T-cell (primary cell): Measurements from ENCODE around the gene TUBB1. TPM values are rescaled to one million over a fixed set of nuclear protein-coding genes. Genes with fewer than 3 reads are reported as not detected.
"Not testable (repeated sequence)": the region's sequence is repeated elsewhere in the genome, so short reads cannot be mapped to it uniquely, and the experiment has no call there.

ENCODE experiments used
- ATAC-seq, 4 experiments: fragments of 200-7000 bp in 3 of 4; fragments of 150-1000 bp in 1 of 4; cut with Tn5 transposase; replicated peaks in 1 of 4; 1 replicate in 3 of 4; 2 replicates in 1 of 4; pipeline ENCODE4 v1.10.0; 2021; ENCODE audit warnings: moderate library complexity in 3 of 4, mild to moderate bottlenecking in 2 of 4, moderate number of reproducible peaks in 1 of 4
- CTCF ChIA-PET, 2 donors: fragments of 300-600 bp; sonication (Branson Sonifier 250); formaldehyde crosslinking; loops; one replicate each; lab custom pipeline; 2022; ENCODE audit warnings: antibody characterized with exemption in 2 of 2; lab: Charles Lee
- POLR2A ChIA-PET, 2 donors: fragments of 300-600 bp; sonication (Branson Sonifier 250); formaldehyde crosslinking; loops; one replicate each; lab custom pipeline; 2022; ENCODE audit warnings: antibody characterized with exemption in 2 of 2; lab: Charles Lee
- DNase-seq, 35 experiments: peaks; one replicate each; pipeline versions ENCODE4 v3.0.0 to v3.0.0-alpha.2; 2013 to 2023
- H3K27ac ChIP-seq: one replicate; pipeline ENCODE4 v1.5.1; 2013; ENCODE audit warnings: low read length
- H3K27me3 ChIP-seq, 2 experiments: replicated peaks in 1 of 2; 1 replicate in 1 of 2; 2 replicates in 1 of 2; pipeline versions ENCODE4 v1.6.1 to v1.7.0; 2013; ENCODE audit warnings: low read length in 1 of 2, mixed read lengths in 1 of 2; ENCODE audit not compliant: control insufficient read depth in 2 of 2, insufficient read depth in 2 of 2; ENCODE audit errors: extremely low read depth in 1 of 2
- H3K36me3 ChIP-seq, 2 donors: 1 replicate in 1 of 2; 2 replicates in 1 of 2; pipeline versions ENCODE4 v1.6.1 to v1.7.0; 2013; ENCODE audit warnings: low read length in 1 of 2; ENCODE audit not compliant: control insufficient read depth in 2 of 2, insufficient read depth in 1 of 2; ENCODE audit errors: extremely low read depth in 1 of 2
- H3K4me1 ChIP-seq, 2 experiments: 1 replicate in 1 of 2; 2 replicates in 1 of 2; pipeline versions ENCODE4 v1.6.1 to v1.7.0; 2013; ENCODE audit warnings: low read length in 2 of 2, mixed read lengths in 1 of 2; ENCODE audit not compliant: insufficient read depth in 2 of 2, control insufficient read depth in 1 of 2; ENCODE audit errors: extremely low read depth in 1 of 2
- H3K4me3 ChIP-seq, 2 donors: 1 replicate in 1 of 2; 2 replicates in 1 of 2; pipeline versions ENCODE4 v1.5.1 to v1.7.0; 2013; ENCODE audit warnings: mild to moderate bottlenecking in 2 of 2, low read length in 1 of 2, moderate library complexity in 1 of 2; ENCODE audit not compliant: control insufficient read depth in 1 of 2; ENCODE audit errors: extremely low read depth in 1 of 2
- H3K9me3 ChIP-seq: 2 replicates; pipeline ENCODE4 v1.7.0; 2013
- H3K27ac Mint-ChIP-seq, 2 donors: one replicate each; pipeline ENCODE4 v1.8.0; 2020 to 2021; ENCODE audit warnings: mild to moderate bottlenecking in 2 of 2, mixed read lengths in 2 of 2
- H3K27me3 Mint-ChIP-seq, 2 donors: one replicate each; pipeline ENCODE4 v1.8.0; 2021 to 2022; ENCODE audit warnings: mixed read lengths in 2 of 2
- H3K36me3 Mint-ChIP-seq: one replicate; pipeline ENCODE4 v1.8.0; 2021; ENCODE audit warnings: mixed read lengths
- H3K4me1 Mint-ChIP-seq, 3 donors: one replicate each; pipeline ENCODE4 v1.8.0; 2020 to 2022; ENCODE audit warnings: mixed read lengths in 3 of 3, mild to moderate bottlenecking in 1 of 3
- H3K4me3 Mint-ChIP-seq, 3 donors: one replicate each; pipeline ENCODE4 v1.8.0; 2020 to 2022; ENCODE audit warnings: mild to moderate bottlenecking in 3 of 3, mixed read lengths in 3 of 3, moderate library complexity in 3 of 3
- H3K9me3 Mint-ChIP-seq, 3 donors: one replicate each; pipeline ENCODE4 v1.8.0; 2020 to 2022; ENCODE audit warnings: mixed read lengths in 3 of 3
- WGBS: methylation state at CpG from one replicate; pipeline ENCODE4 v1.1.5; 2013; ENCODE audit warnings: missing lambda C conversion rate; ENCODE audit not compliant: insufficient coverage; 5-methylcytosine and 5-hydroxymethylcytosine counted together
- total RNA-seq, 35 experiments: library from RNA in 6 of 35; stranded (reverse) in 6 of 35; fragments of 120-200 nt in 1 of 35; gene quantifications; one replicate each; pipeline versions ENCODE4 v1.2.1 to v1.2.4 and lab custom pipeline; 2013 to 2026

Gene TUBB1
- total RNA-seq, 5 donors from 2014 or later (not counting 1 experiment from before 2014, with no cell fraction given), result 0.56 to 5.0 TPM; not detected in 3

- 67% methylated on average over 2 of the region's 5 CpGs for WGBS
- H3K27ac ChIP-seq, result no peak overlapping the region
- H3K4me3 ChIP-seq, result no peak overlapping the region
- H3K36me3 ChIP-seq, result peaks cover 0 to 24% of the 10 kb centered on the region in 2 donors
- H3K9me3 ChIP-seq, result no peaks in the 10 kb centered on the region
- POLR2A ChIA-PET, result interaction anchor here in 1 of 2 donors (3.3 kb wide), 1 partner anchor 9 kb away, joined by 31 read pairs; the partner anchor contains the start of gene ATP5F1E
- no peaks in the 10 kb centered on the region for H3K27me3 Mint-ChIP-seq
- no peak for ATAC-seq
- H3K27ac Mint-ChIP-seq, result peak overlapping the region; percentile 14 to 44
- peak overlapping the region; percentile 69 to 90 (median 86) for H3K4me3 Mint-ChIP-seq
- H3K4me1 ChIP-seq, result peaks cover 29 to 33% of the 10 kb centered on the region in 2 experiments
- H3K9me3 Mint-ChIP-seq, result no peaks in the 10 kb centered on the region
- no peaks in the 10 kb centered on the region for H3K27me3 ChIP-seq
- DNase-seq, result no peak
- CTCF ChIA-PET, result interaction anchor here in 1 of 2 donors (3.2 kb wide), 1 partner anchor 9 kb away, joined by 12 read pairs; the partner anchor contains the start of gene ATP5F1E
- H3K4me1 Mint-ChIP-seq, result peaks cover 54 to 69% (median 57%) of the 10 kb centered on the region in 3 donors
- H3K36me3 Mint-ChIP-seq, result peaks cover 33% of the 10 kb centered on the region
These were observed 21.4 kb downstream of the TUBB1 start for GRCh38 chr20:59040667-59041066.

GRCh38 chr20:59041487-59041886, 22.3 kb downstream of the TUBB1 start:
- ATAC-seq, result not testable (repeated sequence)

GRCh38 chr20:59042151-59042795, 23.0 kb downstream of the TUBB1 start, which contains the start of gene PRELID3B:
Gene PRELID3B, minus strand, starts transcription at chr20:59042786. Its CDS starts 56 bp downstream, at chr20:59042730.
- POLR2A ChIA-PET, result interaction anchor here in 1 of 2 donors (0.8 to 3.3 kb wide), 2 partner anchors 11 to 390 kb away, joined by 3 to 31 read pairs; partner anchors contain the start of gene ATP5F1E
- peaks cover 27 to 33% of the 10 kb centered on the region in 2 experiments for H3K4me1 ChIP-seq
- Mint-ChIP-seq H3K9me3 (no peaks in the 10 kb centered on the region), H3K4me3 (peak within 1 kb of the TSS; percentile 69 to 90 (median 86)), H3K4me1 (peaks cover 47 to 60% (median 47%) of the 10 kb centered on the region in 3 donors), H3K27me3 (no peaks in the 10 kb centered on the region), H3K36me3 (peaks cover 17% of the 10 kb centered on the region), H3K27ac (peak within 1 kb of the TSS; percentile 86 to 88)
- H3K36me3 ChIP-seq, result peaks cover 0 to 10% of the 10 kb centered on the region in 2 donors
- H3K27me3 ChIP-seq, result no peaks in the 10 kb centered on the region
- DNase-seq (peak in 4 of 35 experiments; percentile 3 to 47 (median 28)), ATAC-seq (peak; percentile 10 to 33 (median 21))
- no peaks in the 10 kb centered on the region for H3K9me3 ChIP-seq
- peak within 1 kb of the TSS; percentile 77 to 87 for H3K4me3 ChIP-seq
- whole genome bisulfite sequencing, result 6% methylated on average over 50 of the region's 50 CpGs
- peak within 1 kb of the TSS; percentile 84 for H3K27ac ChIP-seq
- CTCF ChIA-PET, result interaction anchor here in 1 of 2 donors (0.5 to 3.2 kb wide), 2 partner anchors 10 to 804 kb away, joined by 4 to 12 read pairs; partner anchors contain the start of gene ATP5F1E

More at GRCh38 chr20:59041487-59041886, 22.3 kb downstream of the TUBB1 start:
- ChIA-PET POLR2A (interaction anchor here in 1 of 2 donors (3.3 kb wide), 1 partner anchor 10 kb away, joined by 31 read pairs; the partner anchor contains the start of gene ATP5F1E), CTCF (interaction anchor here (0.5 to 3.2 kb wide), 3 partner anchors 9 to 803 kb away, joined by 3 to 12 read pairs (median 4); partner anchors contain the start of gene ATP5F1E (in 1 of the 2))
- not testable (repeated sequence) for DNase-seq, H3K9me3 ChIP-seq, H3K9me3 Mint-ChIP-seq, H3K27me3 ChIP-seq, H3K27me3 Mint-ChIP-seq
- Mint-ChIP-seq H3K4me1 (peaks cover 54 to 67% (median 54%) of the 10 kb centered on the region in 3 donors), H3K36me3 (peaks cover 25% of the 10 kb centered on the region), H3K4me3 (peak overlapping the region; percentile 69 to 90 (median 86)), H3K27ac (peak overlapping the region; percentile 14 to 44)
- peak overlapping the region; percentile 77 to 87 for H3K4me3 ChIP-seq
- H3K27ac ChIP-seq, result peak overlapping the region; percentile 81
- peaks cover 0 to 16% of the 10 kb centered on the region in 2 donors for H3K36me3 ChIP-seq
- peaks cover 29 to 33% of the 10 kb centered on the region in 2 experiments for H3K4me1 ChIP-seq
- 88% methylated on average over 4 of the region's 16 CpGs for WGBS

GRCh38 chr20:59042796-59043631, 23.8 kb downstream of the TUBB1 start:
- Histone ChIP-seq H3K36me3 (peaks cover 0 to 2% of the 10 kb centered on the region in 2 donors), H3K27ac (peak overlapping the region; percentile 84), H3K9me3 (no peaks in the 10 kb centered on the region), H3K27me3 (no peaks in the 10 kb centered on the region), H3K4me3 (peak overlapping the region; percentile 68 to 87), H3K4me1 (peaks cover 27 to 33% of the 10 kb centered on the region in 2 experiments)
- Mint-ChIP-seq H3K4me1 (peaks cover 45 to 57% (median 49%) of the 10 kb centered on the region in 3 donors), H3K27ac (peak overlapping the region; percentile 86 to 88), H3K9me3 (no peaks in the 10 kb centered on the region), H3K36me3 (peaks cover 9% of the 10 kb centered on the region), H3K4me3 (peak overlapping the region; percentile 69 to 90 (median 86)), H3K27me3 (no peaks in the 10 kb centered on the region)
- WGBS, result under 1% methylated on average over 49 of the region's 66 CpGs
- ChIA-PET POLR2A (interaction anchor here in 1 of 2 donors (0.6 to 3.3 kb wide), 7 partner anchors 11 to 601 kb away, joined by 3 to 31 read pairs (median 3); partner anchors contain the start of gene ATP5F1E), CTCF (interaction anchor here in 1 of 2 donors (0.8 to 3.2 kb wide), 4 partner anchors 11 to 80 kb away, joined by 4 to 12 read pairs (median 6); partner anchors contain the start of gene ATP5F1E)
- DNase-seq (peak; percentile 86 to 97 (median 91)), ATAC-seq (peak; percentile 95 to 98 (median 98))

DNA sequence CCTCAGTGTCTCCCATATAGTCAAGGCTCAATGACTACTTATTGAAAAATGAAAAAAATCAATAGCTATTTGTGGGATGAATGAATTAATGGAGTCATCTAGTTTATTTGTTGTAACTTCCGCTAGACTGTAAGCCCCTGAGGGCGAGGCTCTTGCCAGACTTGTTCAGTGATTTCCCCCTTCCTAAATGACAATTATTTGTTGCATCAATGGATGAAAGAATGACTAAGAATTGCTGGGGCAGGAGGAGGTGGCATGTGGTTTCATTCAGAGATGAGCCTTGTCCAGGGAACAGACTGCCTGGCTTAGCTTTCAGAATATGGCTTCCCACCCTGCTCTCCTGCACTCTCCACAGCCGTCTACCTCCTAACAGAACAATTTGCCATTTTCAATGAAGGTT, 24.5 kb downstream of the TUBB1 start:
- H3K4me1 Mint-ChIP-seq, result peaks cover 50 to 61% (median 51%) of the 10 kb centered on the region in 3 donors
- WGBS, result no CpG with 5 or more reads among the region's 3 CpGs
- H3K27ac ChIP-seq, result peak overlapping the region; percentile 84
- H3K27me3 Mint-ChIP-seq, result no peaks in the 10 kb centered on the region
- H3K4me3 ChIP-seq, result no peak overlapping the region
- H3K36me3 ChIP-seq, result no peaks in the 10 kb centered on the region
- peak overlapping the region; percentile 86 to 88 for H3K27ac Mint-ChIP-seq
- H3K4me1 ChIP-seq, result peaks cover 27 to 33% of the 10 kb centered on the region in 2 experiments
- peak in 1 of 35 experiments; percentile 47 for DNase-seq
- H3K36me3 Mint-ChIP-seq, result peaks cover 7% of the 10 kb centered on the region
- no peaks in the 10 kb centered on the region for H3K9me3 ChIP-seq
- H3K4me3 Mint-ChIP-seq, result peak overlapping the region; percentile 69 to 90 (median 86)
- ATAC-seq, result no peak
- POLR2A ChIA-PET, result interaction anchor here in 1 of 2 donors (0.5 to 3.3 kb wide), 8 partner anchors 12 to 601 kb away, joined by 3 to 31 read pairs (median 3); partner anchors contain the start of gene ATP5F1E
- H3K9me3 Mint-ChIP-seq, result no peaks in the 10 kb centered on the region
- CTCF ChIA-PET, result interaction anchor here in 1 of 2 donors (0.8 to 1.3 kb wide), 4 partner anchors 11 to 79 kb away, joined by 4 to 8 read pairs (median 5); partner anchors contain the start of gene ATP5F1E
- H3K27me3 ChIP-seq, result no peaks in the 10 kb centered on the region
